IMR-90 (cell line): ENCODE data around the gene TSPEAR. TPM values are rescaled to one million over a fixed set of nuclear protein-coding genes. Genes with fewer than 3 reads are reported as not detected.

Experiments used
- ATAC-seq: fragments of 200-7000 bp; cut with Tn5 transposase; 2 replicates; pipeline ENCODE4 v1.9.1; 2020; ENCODE audit warnings: low read depth, mild to moderate bottlenecking, moderate library complexity
- BruUV-seq: library from RNA; stranded (reverse); fragments of 400-500 nt; replicated peaks from 2 replicates; lab custom pipeline; 2021; lab: Mats Ljungman, UMichigan
- CTCF ChIA-PET: fragments of 300-600 bp; formaldehyde crosslinking; extraction: SDS; loops from one replicate; lab custom pipeline; 2021; ENCODE audit warnings: antibody characterized with exemption; lab: Yijun Ruan, JAX
- POLR2A ChIA-PET: fragments of 300-600 bp; sonication (Branson Sonifier 250); formaldehyde crosslinking; loops from one replicate; lab custom pipeline; 2022; ENCODE audit warnings: antibody characterized with exemption; ENCODE audit not compliant: unreplicated experiment; lab: Charles Lee
- DNase-seq: peaks from one replicate; pipeline ENCODE4 v3.0.0; 2013
- H2AFZ ChIP-seq: replicated peaks from 2 replicates; pipeline ENCODE3; 2013; ENCODE audit warnings: low read length, mild to moderate bottlenecking; ENCODE audit not compliant: poor library complexity
- H2AK5ac ChIP-seq: 2 replicates; pipeline ENCODE4 v1.6.1; 2013; ENCODE audit warnings: low read depth, low read length, inconsistent platforms
- H2AK9ac ChIP-seq: replicated peaks from 2 replicates; pipeline ENCODE3; 2013; ENCODE audit warnings: mild to moderate bottlenecking, low read depth, low read length, moderate library complexity; ENCODE audit not compliant: poor library complexity
- H2BK120ac ChIP-seq: 2 replicates; pipeline ENCODE4 v1.6.1; 2013; ENCODE audit warnings: low read depth, low read length, inconsistent platforms
- H2BK15ac ChIP-seq: 3 replicates; pipeline ENCODE4 v1.6.1; 2013; ENCODE audit warnings: low read depth, low read length, inconsistent platforms
- H2BK20ac ChIP-seq: 2 replicates; pipeline ENCODE4 v1.6.1; 2013; ENCODE audit warnings: low read depth, mild to moderate bottlenecking, inconsistent platforms, low read length, moderate library complexity
- H2BK5ac ChIP-seq: 2 replicates; pipeline ENCODE4 v1.6.1; 2013; ENCODE audit warnings: mild to moderate bottlenecking, low read depth, low read length, inconsistent platforms; ENCODE audit not compliant: poor library complexity, severe bottlenecking
- H3K14ac ChIP-seq: replicated peaks from 2 replicates; pipeline ENCODE4 v1.6.1; 2013; ENCODE audit warnings: low read depth, low read length, inconsistent platforms
- H3K18ac ChIP-seq: 2 replicates; pipeline ENCODE4 v1.6.1; 2013; ENCODE audit warnings: low read depth, low read length, control low read depth
- H3K23ac ChIP-seq: 2 replicates; pipeline ENCODE4 v1.6.1; 2013; ENCODE audit warnings: low read depth, low read length, inconsistent platforms
- H3K27ac ChIP-seq: 2 replicates; pipeline ENCODE4 v1.5.1; 2013; ENCODE audit warnings: mild to moderate bottlenecking, control low read depth, low read length; ENCODE audit not compliant: insufficient read depth
- H3K27me3 ChIP-seq: 2 replicates; pipeline ENCODE4 v1.6.1; 2013; ENCODE audit warnings: low read length; ENCODE audit not compliant: control insufficient read depth, insufficient read depth
- H3K36me3 ChIP-seq: 2 replicates; pipeline ENCODE4 v1.6.1; 2013; ENCODE audit warnings: low read length, mixed read lengths; ENCODE audit not compliant: control insufficient read depth, insufficient read depth
- H3K4ac ChIP-seq: 2 replicates; pipeline ENCODE4 v1.6.1; 2013; ENCODE audit warnings: low read depth, low read length, inconsistent platforms
- H3K4me1 ChIP-seq: 2 replicates; pipeline ENCODE4 v1.6.1; 2013; ENCODE audit warnings: low read length, mixed read lengths; ENCODE audit not compliant: control insufficient read depth, insufficient read depth
- H3K4me2 ChIP-seq: 2 replicates; pipeline ENCODE4 v1.6.1; 2013; ENCODE audit warnings: low read depth, mild to moderate bottlenecking, control low read depth, low read length, moderate library complexity
- H3K4me3 ChIP-seq: 2 replicates; pipeline ENCODE4 v1.5.1; 2013; ENCODE audit warnings: low read depth, mild to moderate bottlenecking, control low read depth, low read length, moderate library complexity; ENCODE audit not compliant: insufficient read depth
- H3K56ac ChIP-seq: 2 replicates; pipeline ENCODE4 v1.6.1; 2013; ENCODE audit warnings: low read length, inconsistent platforms; ENCODE audit not compliant: insufficient read depth; ENCODE audit errors: extremely low read depth
- H3K79me1 ChIP-seq, 2 experiments: 2 replicates each; pipeline ENCODE4 v1.6.1; 2013; ENCODE audit warnings: low read length in 2 of 2, inconsistent platforms in 1 of 2, low read depth in 1 of 2
- H3K9ac ChIP-seq: 2 replicates; pipeline ENCODE4 v1.6.1; 2013; ENCODE audit warnings: low read depth, low read length, control low read depth
- H3K9me1 ChIP-seq: 2 replicates; pipeline ENCODE4 v1.6.1; 2013; ENCODE audit warnings: low read length, inconsistent platforms; ENCODE audit not compliant: insufficient read depth
- H3K9me3 ChIP-seq: 2 replicates; pipeline ENCODE4 v1.6.1; 2013; ENCODE audit warnings: low read length; ENCODE audit not compliant: control insufficient read depth, insufficient read depth
- H4K20me1 ChIP-seq: 2 replicates; pipeline ENCODE4 v1.6.1; 2013; ENCODE audit warnings: low read length, inconsistent platforms; ENCODE audit not compliant: insufficient read depth
- H4K5ac ChIP-seq: 2 replicates; pipeline ENCODE4 v1.6.1; 2013; ENCODE audit warnings: mild to moderate bottlenecking, low read depth, low read length, control low read depth
- H4K8ac ChIP-seq, 2 experiments: 2 replicates each; pipeline ENCODE4 v1.6.1; 2013; ENCODE audit warnings: low read depth in 2 of 2, low read length in 2 of 2, control low read depth in 1 of 2, inconsistent platforms in 1 of 2
- H4K91ac ChIP-seq: 2 replicates; pipeline ENCODE4 v1.6.1; 2013; ENCODE audit warnings: low read depth, low read length, inconsistent platforms; ENCODE audit not compliant: insufficient read depth
- BHLHE40 ChIP-seq: fragments of 150-350 bp; IDR thresholded peaks from 2 replicates; pipeline ENCODE4 v1.6.1; 2016; ENCODE audit warnings: mild to moderate bottlenecking, low read depth, low read length
- CEBPB ChIP-seq: IDR thresholded peaks from 2 replicates; pipeline ENCODE4 v1.6.1; 2012; ENCODE audit warnings: low read depth, low read length, improper control_type of control experiment
- CHD1 ChIP-seq: IDR thresholded peaks from 2 replicates; pipeline ENCODE4 v1.6.1; 2012; ENCODE audit warnings: low read depth, low read length, improper control_type of control experiment
- FOS ChIP-seq: fragments of 150-350 bp; IDR thresholded peaks from 2 replicates; pipeline ENCODE4 v1.6.1; 2016; ENCODE audit warnings: low read depth, low read length
- MAFK ChIP-seq: IDR thresholded peaks from 2 replicates; pipeline ENCODE4 v1.6.1; 2012; ENCODE audit warnings: low read depth, low read length, improper control_type of control experiment
- MAZ ChIP-seq: IDR thresholded peaks from 2 replicates; pipeline ENCODE4 v1.6.1; 2012; ENCODE audit warnings: low read depth, mild to moderate bottlenecking, low read length, improper control_type of control experiment, moderate library complexity, borderline replicate concordance
- MXI1 ChIP-seq: IDR thresholded peaks from 2 replicates; pipeline ENCODE4 v1.6.1; 2012; ENCODE audit warnings: low read depth, mild to moderate bottlenecking, low read length, moderate library complexity, borderline replicate concordance
- NFE2L2 ChIP-seq: fragments of 150-350 bp; IDR thresholded peaks from 2 replicates; pipeline ENCODE4 v1.6.1; 2016; ENCODE audit warnings: low read depth, mild to moderate bottlenecking, low read length
- POLR2A ChIP-seq: IDR thresholded peaks from 2 replicates; pipeline ENCODE4 v1.6.1; 2012; ENCODE audit warnings: mild to moderate bottlenecking, low read depth, low read length
- RAD21 ChIP-seq: IDR thresholded peaks from 2 replicates; pipeline ENCODE4 v1.6.1; 2012; ENCODE audit warnings: low read length, improper control_type of control experiment
- RCOR1 ChIP-seq: IDR thresholded peaks from 2 replicates; pipeline ENCODE4 v1.6.1; 2012; ENCODE audit warnings: mild to moderate bottlenecking, low read length, improper control_type of control experiment; ENCODE audit not compliant: insufficient replicate concordance
- RFX5 ChIP-seq: IDR thresholded peaks from 2 replicates; pipeline ENCODE4 v1.8.0; 2012; ENCODE audit warnings: low read depth, mild to moderate bottlenecking, low read length, moderate library complexity
- SMC3 ChIP-seq: fragments of 150-350 bp; IDR thresholded peaks from 2 replicates; pipeline ENCODE4 v1.6.1; 2016; ENCODE audit warnings: low read depth, mild to moderate bottlenecking, antibody characterized with exemption, low read length, moderate library complexity
- WGBS, 2 experiments: methylation state at CpG; one replicate each; pipeline versions ENCODE4 v1.1.5 to v1.1.7; 2013; ENCODE audit warnings: missing lambda C conversion rate in 2 of 2; ENCODE audit not compliant: insufficient read length in 1 of 2; ENCODE audit errors: extremely low coverage in 2 of 2; 5-methylcytosine and 5-hydroxymethylcytosine counted together
- dilution Hi-C: fragments of 300-500 bp; cut with HindIII; formaldehyde crosslinking; loops from one replicate; pipeline ENCODE4 v1.14.3; 2018; ENCODE audit warnings: low sequenced_read_pairs; ENCODE audit not compliant: unreplicated experiment
- in situ Hi-C: fragments of 300-500 bp; cut with MboI; formaldehyde crosslinking; loops from 3 replicates; pipeline ENCODE4 v1.14.3; 2019; ENCODE audit warnings: low sequenced_read_pairs, inconsistent platforms, mixed read lengths
- intact Hi-C: fragments of 100-400 bp; cut with micrococcal nuclease; formaldehyde crosslinking; loops from 2 replicates; pipeline ENCODE4 v1.10.0; 2022
- polyA plus RNA-seq, 3 experiments: library from polyadenylated mRNA; depleted of rRNA; stranded (reverse); fragments of >200 nt; gene quantifications; 2 replicates each; pipeline ENCODE4 v1.2.3, GENCODE V29; 2012; ENCODE audit warnings: low replicate concordance in 1 of 3
- total RNA-seq: library from RNA; depleted of rRNA; stranded (reverse); fragments of >200 nt; gene quantifications from 2 replicates; pipeline ENCODE4 v1.2.3, GENCODE V29; 2012
- TF ChIP-seq, protein P1 (sequence below): fragments of 150-350 bp; IDR thresholded peaks from 2 replicates; pipeline ENCODE4 v1.6.1; 2016; ENCODE audit warnings: low read depth, mild to moderate bottlenecking, low read length, moderate library complexity, borderline replicate concordance
- TF ChIP-seq, protein P2 (sequence below): conservative IDR thresholded peaks from 2 replicates; pipeline ENCODE4 v1.5.1; 2012; ENCODE audit warnings: mild to moderate bottlenecking, low read depth, low read length, improper control_type of control experiment
- TF ChIP-seq, protein P3 (sequence below): fragments of 150-350 bp; IDR thresholded peaks from 2 replicates; pipeline ENCODE4 v1.6.1; 2017; ENCODE audit warnings: mild to moderate bottlenecking, antibody characterized with exemption, low read length, low read depth

TSPEAR gene
- total and polyA plus RNA-seq, 2 of the 4 experiments (the other 2 are of a cell fraction): not detected

DNA sequence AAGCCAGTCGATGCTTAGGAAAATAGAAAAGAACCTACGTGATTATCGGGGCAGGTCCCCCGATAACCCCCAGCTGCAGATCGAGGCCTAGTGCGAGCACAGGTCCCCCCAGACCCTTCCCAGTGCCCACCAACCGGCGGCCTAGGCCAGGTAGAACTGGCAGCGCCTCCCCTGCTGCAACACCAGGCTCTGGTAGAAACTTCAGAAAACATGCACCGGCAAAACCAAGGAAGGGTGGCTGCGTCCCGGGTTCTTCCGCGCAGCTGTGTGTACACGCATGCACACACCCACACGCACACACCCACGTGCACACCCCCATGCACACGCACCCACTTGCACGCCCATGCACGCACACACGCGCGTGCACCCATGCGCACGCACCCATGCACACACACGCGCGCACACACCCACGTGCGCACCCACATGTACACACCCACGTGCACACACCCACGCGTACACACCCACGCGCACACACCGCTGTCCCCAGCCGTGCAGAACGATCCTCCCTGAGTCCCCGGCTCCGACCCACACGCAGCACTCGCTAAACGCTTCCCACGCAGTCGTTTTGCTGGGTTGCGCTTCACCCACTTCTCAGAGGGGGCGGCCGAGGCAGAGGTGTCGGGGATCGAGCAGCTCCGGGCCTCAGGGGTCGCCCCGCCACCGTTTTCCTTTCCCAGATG, 5.2 kb downstream of the TSPEAR start:
- no peak overlapping the region for H3K4ac ChIP-seq
- H3K79me1 ChIP-seq: no peaks in the 10 kb centered on the region
- no peaks in the 10 kb centered on the region for H3K9me1 ChIP-seq
- in situ Hi-C loops (no loop called here), intact Hi-C loops (no loop called here), dilution Hi-C loops (no loop called here)
- H4K8ac ChIP-seq: no peak overlapping the region
- TF ChIP-seq FOS: no peak
- no peak for TF ChIP-seq MAFK
- TF ChIP-seq RFX5: no peak
- TF ChIP-seq CEBPB: no peak
- no peak for TF ChIP-seq RCOR1
- TF ChIP-seq CHD1: no peak
- TF ChIP-seq MAZ: no peak
- TF ChIP-seq SMC3: no peak
- TF ChIP-seq RAD21: no peak
- no peak for TF ChIP-seq BHLHE40
- no peak for TF ChIP-seq MXI1
- no peak for TF ChIP-seq NFE2L2
- TF ChIP-seq, protein P1, sequence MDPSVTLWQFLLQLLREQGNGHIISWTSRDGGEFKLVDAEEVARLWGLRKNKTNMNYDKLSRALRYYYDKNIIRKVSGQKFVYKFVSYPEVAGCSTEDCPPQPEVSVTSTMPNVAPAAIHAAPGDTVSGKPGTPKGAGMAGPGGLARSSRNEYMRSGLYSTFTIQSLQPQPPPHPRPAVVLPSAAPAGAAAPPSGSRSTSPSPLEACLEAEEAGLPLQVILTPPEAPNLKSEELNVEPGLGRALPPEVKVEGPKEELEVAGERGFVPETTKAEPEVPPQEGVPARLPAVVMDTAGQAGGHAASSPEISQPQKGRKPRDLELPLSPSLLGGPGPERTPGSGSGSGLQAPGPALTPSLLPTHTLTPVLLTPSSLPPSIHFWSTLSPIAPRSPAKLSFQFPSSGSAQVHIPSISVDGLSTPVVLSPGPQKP: no peak
- no peak for TF ChIP-seq POLR2A
- TF ChIP-seq, protein P2, sequence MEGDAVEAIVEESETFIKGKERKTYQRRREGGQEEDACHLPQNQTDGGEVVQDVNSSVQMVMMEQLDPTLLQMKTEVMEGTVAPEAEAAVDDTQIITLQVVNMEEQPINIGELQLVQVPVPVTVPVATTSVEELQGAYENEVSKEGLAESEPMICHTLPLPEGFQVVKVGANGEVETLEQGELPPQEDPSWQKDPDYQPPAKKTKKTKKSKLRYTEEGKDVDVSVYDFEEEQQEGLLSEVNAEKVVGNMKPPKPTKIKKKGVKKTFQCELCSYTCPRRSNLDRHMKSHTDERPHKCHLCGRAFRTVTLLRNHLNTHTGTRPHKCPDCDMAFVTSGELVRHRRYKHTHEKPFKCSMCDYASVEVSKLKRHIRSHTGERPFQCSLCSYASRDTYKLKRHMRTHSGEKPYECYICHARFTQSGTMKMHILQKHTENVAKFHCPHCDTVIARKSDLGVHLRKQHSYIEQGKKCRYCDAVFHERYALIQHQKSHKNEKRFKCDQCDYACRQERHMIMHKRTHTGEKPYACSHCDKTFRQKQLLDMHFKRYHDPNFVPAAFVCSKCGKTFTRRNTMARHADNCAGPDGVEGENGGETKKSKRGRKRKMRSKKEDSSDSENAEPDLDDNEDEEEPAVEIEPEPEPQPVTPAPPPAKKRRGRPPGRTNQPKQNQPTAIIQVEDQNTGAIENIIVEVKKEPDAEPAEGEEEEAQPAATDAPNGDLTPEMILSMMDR: no peak
- TF ChIP-seq, protein P3, sequence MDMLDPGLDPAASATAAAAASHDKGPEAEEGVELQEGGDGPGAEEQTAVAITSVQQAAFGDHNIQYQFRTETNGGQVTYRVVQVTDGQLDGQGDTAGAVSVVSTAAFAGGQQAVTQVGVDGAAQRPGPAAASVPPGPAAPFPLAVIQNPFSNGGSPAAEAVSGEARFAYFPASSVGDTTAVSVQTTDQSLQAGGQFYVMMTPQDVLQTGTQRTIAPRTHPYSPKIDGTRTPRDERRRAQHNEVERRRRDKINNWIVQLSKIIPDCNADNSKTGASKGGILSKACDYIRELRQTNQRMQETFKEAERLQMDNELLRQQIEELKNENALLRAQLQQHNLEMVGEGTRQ: no peak
- H3K23ac ChIP-seq: no peak overlapping the region
- no peak overlapping the region for H2BK20ac ChIP-seq
- no peak overlapping the region for H2BK5ac ChIP-seq
- H3K4me3 ChIP-seq: no peak overlapping the region
- no peak for ATAC-seq
- H3K4me1 ChIP-seq: peaks cover 1% of the 10 kb centered on the region; the same call in 1 of the 2 replicates
- no peak overlapping the region for H3K27ac ChIP-seq
- H2BK15ac ChIP-seq: no peak overlapping the region
- BruUV-seq: no TSS peak
- H3K9me3 ChIP-seq: peaks cover 6% of the 10 kb centered on the region; the same call in 1 of the 2 replicates
- H2AK9ac ChIP-seq: no peak overlapping the region
- 1% methylated on average over 17 of the region's 54 CpGs; no CpG with 5 or more reads in 1 of the 2 experiments for WGBS, 2 experiments
- no peak overlapping the region for H3K56ac ChIP-seq
- no peak overlapping the region for H3K4me2 ChIP-seq
- no peak overlapping the region for H4K5ac ChIP-seq
- H4K20me1 ChIP-seq: no peaks in the 10 kb centered on the region
- H3K27me3 ChIP-seq: peaks cover 74% of the 10 kb centered on the region
- H3K9ac ChIP-seq: no peak overlapping the region
- ChIA-PET POLR2A (no interaction called here), CTCF (no interaction called here)
- DNase-seq: no peak
- no peak overlapping the region for H2BK120ac ChIP-seq
- no peak overlapping the region for H2AK5ac ChIP-seq
- no peak overlapping the region for H2AFZ ChIP-seq
- no peak overlapping the region for H3K18ac ChIP-seq
- no peaks in the 10 kb centered on the region for H3K36me3 ChIP-seq
- no peak overlapping the region for H4K91ac ChIP-seq
- H3K14ac ChIP-seq: no peak overlapping the region
